ENCODE results near the gene RAPGEF3. TPM values are rescaled to one million over a fixed set of nuclear protein-coding genes. Genes with fewer than 3 reads are reported as not detected.

RAPGEF3 gene
- total and polyA plus RNA-seq, 2 of the 8 experiments (the other 6 are each of a cell fraction or from before 2014, with no cell fraction given) = 5.0 to 9.4 TPM

DNA sequence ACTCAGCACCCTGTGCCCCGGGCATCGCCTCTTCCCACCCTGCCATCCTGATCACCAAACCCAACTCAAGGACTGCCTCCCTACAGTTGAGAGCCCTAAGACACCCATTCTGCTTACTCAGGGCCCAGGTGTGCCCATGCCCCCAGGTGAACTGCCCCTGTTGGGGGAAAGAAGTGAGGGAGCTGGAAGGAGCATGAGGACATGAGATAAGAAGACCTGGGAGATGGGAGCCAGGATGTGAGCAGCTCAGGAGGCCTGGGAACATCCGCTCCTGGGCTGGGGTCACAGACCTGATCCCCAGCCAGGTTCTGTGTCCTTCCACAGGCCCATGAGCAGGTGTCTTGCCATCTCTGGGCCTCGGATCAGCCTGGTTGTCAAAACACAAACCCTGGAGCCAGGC lies 6.6 kb downstream of the RAPGEF3 start:
- Histone ChIP-seq H2BK15ac (ENCODE audit: low read length) (no peak overlapping the region), H3K56ac (replicated peaks; ENCODE audit: insufficient read length, low read depth, low read length) (no peak overlapping the region), H3K9ac (replicated peaks in 1 of 4; ENCODE audit: extremely low read depth in 1 of 4, low read depth in 3 of 4, low read length in 3 of 4) (no peak overlapping the region), H4K8ac (ENCODE audit: extremely low read depth, insufficient read depth, low read length) (no peak overlapping the region), H4K91ac (replicated peaks; ENCODE audit: insufficient read length, low read length) (peak overlapping the region; percentile 75), H3K4me3 (ENCODE audit: extremely low read depth in 1 of 4, insufficient read depth in 2 of 4, low read depth in 3 of 4, low read length in 4 of 4) (no peak overlapping the region), H3K23ac (ENCODE audit: insufficient read length) (no peak overlapping the region), H3K79me1 (ENCODE audit: low read depth, low read length) (no peaks in the 10 kb centered on the region), H2BK20ac (ENCODE audit: low read length) (no peak overlapping the region), H3K23me2 (ENCODE audit: low read depth, low read length) (no peaks in the 10 kb centered on the region), H3K4me2 (ENCODE audit: insufficient read depth in 1 of 2, low read depth in 2 of 2, low read length in 2 of 2) (no peak overlapping the region), H2AK5ac (ENCODE audit: low read depth, low read length) (no peak overlapping the region; the same call in 1 of the 2 replicates), H3K9me3 (ENCODE audit: insufficient read depth in 2 of 2, low read depth in 1 of 2, low read length in 1 of 2) (no peaks in the 10 kb centered on the region), H3K18ac (ENCODE audit: extremely low read depth, low read length) (no peak overlapping the region), H3K14ac (ENCODE audit: insufficient read length) (no peak overlapping the region), H4K20me1 (replicated peaks in 1 of 2; ENCODE audit: control insufficient read depth in 1 of 2, insufficient read depth in 2 of 2, low read length in 2 of 2) (no peaks in the 10 kb centered on the region), H2BK5ac (ENCODE audit: low read depth, low read length) (no peak overlapping the region; the same call in 1 of the 2 replicates), H2BK120ac (replicated peaks; ENCODE audit: low read depth, low read length) (no peak overlapping the region), H3K27me3 (replicated peaks in 1 of 4; ENCODE audit: control insufficient read depth in 3 of 4, extremely low read depth in 1 of 4, insufficient read depth in 3 of 4, low read length in 3 of 4) (no peaks in the 10 kb centered on the region), H3K27ac (ENCODE audit: low read depth, low read length) (no peak overlapping the region), H4K5ac (ENCODE audit: insufficient read length, low read depth, low read length) (no peak overlapping the region), H2AFZ (ENCODE audit: low read length) (no peak overlapping the region), H3K4ac (replicated peaks; ENCODE audit: insufficient read length, low read depth, low read length) (no peak overlapping the region), H2BK12ac (ENCODE audit: low read depth, low read length) (no peak overlapping the region), H3K79me2 (ENCODE audit: control insufficient read depth in 1 of 2, insufficient read depth in 2 of 2, low read length in 2 of 2) (no peaks in the 10 kb centered on the region), H3K36me3 (ENCODE audit: control insufficient read depth in 2 of 4, insufficient read depth in 4 of 4, low read length in 3 of 4) (no peaks in the 10 kb centered on the region), H3K4me1 (replicated peaks in 1 of 4; ENCODE audit: control insufficient read depth in 3 of 4, insufficient read depth in 4 of 4, low read length in 3 of 4) (peaks cover 6 to 13% (median 7%) of the 10 kb centered on the region in 4 experiments)
- ChIA-PET POLR2A (ENCODE audit: partially characterized antibody) (interaction anchor here (0.6 to 1.7 kb wide), 8 partner anchors 9 to 85 kb away, joined by 3 to 6 read pairs (median 4); partner anchors contain the start of gene SLC48A1), CTCF (ENCODE audit: partially characterized antibody) (interaction anchor here (0.7 to 64.6 kb wide), 9 partner anchors 17 to 86 kb away, joined by 3 to 2442 read pairs (median 3); partner anchors contain the start of genes ENDOU and SLC48A1)
- TF ChIP-seq CBX5 (IDR thresholded peaks at IDR 0.05; ENCODE audit: low read depth, low read length) (no peak), RBBP5 (IDR thresholded peaks at IDR 0.05; ENCODE audit: borderline replicate concordance, low read depth, low read length) (no peak), SAP30 (IDR thresholded peaks at IDR 0.05; ENCODE audit: insufficient read depth, insufficient replicate concordance, low read length) (no peak), SIRT6 (IDR thresholded peaks at IDR 0.05; ENCODE audit: low read length) (no peak), RFX5 (IDR thresholded peaks at IDR 0.05; ENCODE audit: borderline replicate concordance, low read depth, low read length) (no peak), RXRA (IDR thresholded peaks at IDR 0.05; ENCODE audit: insufficient read depth, low read depth, low read length) (no peak), SRF (IDR thresholded peaks at IDR 0.05; ENCODE audit: low read depth, low read length) (no peak), EGR1 (IDR thresholded peaks at IDR 0.05; ENCODE audit: borderline replicate concordance, low read depth, low read length) (no peak), FOSL1 (IDR thresholded peaks at IDR 0.05; ENCODE audit: insufficient read depth, low read depth, low read length) (no peak), TAF7 (optimal IDR thresholded peaks at IDR 0.05; ENCODE audit: borderline replicate concordance, low read depth, low read length) (no peak)
- TF ChIP-seq, protein P1, sequence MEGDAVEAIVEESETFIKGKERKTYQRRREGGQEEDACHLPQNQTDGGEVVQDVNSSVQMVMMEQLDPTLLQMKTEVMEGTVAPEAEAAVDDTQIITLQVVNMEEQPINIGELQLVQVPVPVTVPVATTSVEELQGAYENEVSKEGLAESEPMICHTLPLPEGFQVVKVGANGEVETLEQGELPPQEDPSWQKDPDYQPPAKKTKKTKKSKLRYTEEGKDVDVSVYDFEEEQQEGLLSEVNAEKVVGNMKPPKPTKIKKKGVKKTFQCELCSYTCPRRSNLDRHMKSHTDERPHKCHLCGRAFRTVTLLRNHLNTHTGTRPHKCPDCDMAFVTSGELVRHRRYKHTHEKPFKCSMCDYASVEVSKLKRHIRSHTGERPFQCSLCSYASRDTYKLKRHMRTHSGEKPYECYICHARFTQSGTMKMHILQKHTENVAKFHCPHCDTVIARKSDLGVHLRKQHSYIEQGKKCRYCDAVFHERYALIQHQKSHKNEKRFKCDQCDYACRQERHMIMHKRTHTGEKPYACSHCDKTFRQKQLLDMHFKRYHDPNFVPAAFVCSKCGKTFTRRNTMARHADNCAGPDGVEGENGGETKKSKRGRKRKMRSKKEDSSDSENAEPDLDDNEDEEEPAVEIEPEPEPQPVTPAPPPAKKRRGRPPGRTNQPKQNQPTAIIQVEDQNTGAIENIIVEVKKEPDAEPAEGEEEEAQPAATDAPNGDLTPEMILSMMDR (IDR thresholded peaks at IDR 0.05; ENCODE audit: control extremely low read depth in 1 of 3, insufficient read depth in 1 of 3, low read depth in 1 of 3, low read length in 3 of 3) = no peak
- FAIRE-seq (no peak), DNase-seq (ENCODE audit: low read depth in 1 of 2, low spot score in 2 of 2) (no peak)
- WGBS, 2 experiments (ENCODE audit: extremely low coverage in 1 of 2, insufficient coverage in 1 of 2, insufficient read length in 1 of 2, insufficient replicate concordance in 2 of 2, low coverage in 1 of 2, low lambda C conversion rate in 2 of 2, missing lambda C conversion rate in 1 of 2) = 87% methylated on average over 4 of the region's 4 CpGs; no CpG with 5 or more reads in 1 of the 2 experiments

Measured in H1 (cell line).